Upper lobe of right lung (tissue), 1 donor: Measurements from ENCODE around the gene HEXD. TPM values are rescaled to one million over a fixed set of nuclear protein-coding genes. Genes with fewer than 3 reads are reported as not detected.
A peak's percentile ranks its signal among the peaks of the same experiment; 100 is the strongest.

Experiments
- ATAC-seq: fragments of 200-7000 bp; cut with Tn5 transposase; one replicate; pipeline ENCODE4 v1.9.1; 2020; ENCODE audit warnings: mild to moderate bottlenecking, moderate library complexity
- DNase-seq: peaks from one replicate; pipeline ENCODE4 v3.0.0-alpha.2; 2020
- H3K27ac ChIP-seq: fragments of 200-600 bp; one replicate; pipeline ENCODE4 v1.8.0; 2022
- H3K27me3 ChIP-seq: fragments of 200-600 bp; one replicate; pipeline ENCODE4 v1.8.0; 2022; ENCODE audit warnings: mild to moderate bottlenecking
- H3K36me3 ChIP-seq: fragments of 200-600 bp; one replicate; pipeline ENCODE4 v1.8.0; 2022
- H3K4me1 ChIP-seq: fragments of 200-600 bp; one replicate; pipeline ENCODE4 v1.8.0; 2022
- H3K4me3 ChIP-seq: fragments of 200-600 bp; one replicate; pipeline ENCODE4 v1.8.0; 2022; ENCODE audit warnings: mild to moderate bottlenecking
- H3K9me3 ChIP-seq: fragments of 200-600 bp; one replicate; pipeline ENCODE4 v1.8.0; 2022
- CTCF ChIP-seq: fragments of 200-600 bp; IDR thresholded peaks from one replicate; pipeline ENCODE4 v1.8.0; 2022; ENCODE audit warnings: antibody characterized with exemption
- intact Hi-C: fragments of 100-400 bp; cut with DNase I; formaldehyde crosslinking; loops from one replicate; pipeline ENCODE4 v1.11.0; 2022
- total RNA-seq: library from RNA; stranded (reverse); fragmentation: NEBNext Ultra II Directional; extraction: Animal tissue kit (Norgen Biotek cat#: 25700); gene quantifications from one replicate; pipeline ENCODE4 v1.2.1, GENCODE V29; 2021
- donor health status: DM: no; HTN: yes; CAD: no; lungs with severe emphysema.

Gene HEXD
- total RNA-seq, 1 donor from 2014 or later: 49.1 TPM

- Histone ChIP-seq H3K36me3 (no peaks in the 10 kb centered on the region), H3K27me3 (peaks cover 51% of the 10 kb centered on the region), H3K9me3 (no peaks in the 10 kb centered on the region), H3K4me1 (peaks cover 6% of the 10 kb centered on the region), H3K4me3 (no peak overlapping the region), H3K27ac (no peak overlapping the region)
- TF ChIP-seq CTCF: no peak
- intact Hi-C loops: no loop called here
- DNase-seq (no peak), ATAC-seq (no peak)
These were observed 35.3 kb upstream of the HEXD start for GRCh38 chr17:82382933-82383255.

- Histone ChIP-seq H3K9me3 (no peaks in the 10 kb centered on the region), H3K4me1 (peaks cover 6% of the 10 kb centered on the region), H3K4me3 (no peak overlapping the region), H3K27me3 (peaks cover 46% of the 10 kb centered on the region), H3K27ac (no peak overlapping the region), H3K36me3 (no peaks in the 10 kb centered on the region)
- intact Hi-C loops: no loop called here
- no peak for ATAC-seq
- DNase-seq: no peak
- no peak for TF ChIP-seq CTCF
These were observed 34.7 kb upstream of the HEXD start for GRCh38 chr17:82383411-82383810.

- H3K36me3 ChIP-seq: no peaks in the 10 kb centered on the region
- TF ChIP-seq CTCF: no peak
- intact Hi-C loops: no loop called here
- DNase-seq (no peak), ATAC-seq (no peak)
- no peak overlapping the region for H3K27ac ChIP-seq
- H3K4me1 ChIP-seq: peaks cover 6% of the 10 kb centered on the region
- no peak overlapping the region for H3K4me3 ChIP-seq
- no peaks in the 10 kb centered on the region for H3K9me3 ChIP-seq
- peaks cover 38% of the 10 kb centered on the region for H3K27me3 ChIP-seq
These were observed 34.0 kb upstream of the HEXD start for GRCh38 chr17:82384051-82384729.

GRCh38 chr17:82384730-82385481, 33.2 kb upstream of the HEXD start:
- Histone ChIP-seq H3K27ac (no peak overlapping the region), H3K9me3 (no peaks in the 10 kb centered on the region), H3K4me1 (peaks cover 6% of the 10 kb centered on the region), H3K4me3 (no peak overlapping the region), H3K27me3 (peaks cover 33% of the 10 kb centered on the region), H3K36me3 (no peaks in the 10 kb centered on the region)
- no peak for TF ChIP-seq CTCF
- peak; percentile 79 for DNase-seq
- ATAC-seq: peak; percentile 77
- intact Hi-C loops: no loop called here

GRCh38 chr17:82385559-82386254, 32.4 kb upstream of the HEXD start:
- Histone ChIP-seq H3K36me3 (no peaks in the 10 kb centered on the region), H3K27ac (no peak overlapping the region), H3K4me1 (peaks cover 6% of the 10 kb centered on the region), H3K27me3 (peaks cover 33% of the 10 kb centered on the region), H3K9me3 (no peaks in the 10 kb centered on the region), H3K4me3 (no peak overlapping the region)
- TF ChIP-seq CTCF: no peak
- no peak for ATAC-seq
- intact Hi-C loops: no loop called here
- DNase-seq: no peak
